ENCODE results near the gene PRKCZ. TPM values are rescaled to one million over a fixed set of nuclear protein-coding genes. Genes with fewer than 3 reads are reported as not detected.
A peak's percentile ranks its signal among the peaks of the same experiment; 100 is the strongest.

The PRKCZ gene
- total and polyA plus RNA-seq, 5 donors from 2014 or later = 11.0 to 42.7 (median 13.6) TPM

DNA sequence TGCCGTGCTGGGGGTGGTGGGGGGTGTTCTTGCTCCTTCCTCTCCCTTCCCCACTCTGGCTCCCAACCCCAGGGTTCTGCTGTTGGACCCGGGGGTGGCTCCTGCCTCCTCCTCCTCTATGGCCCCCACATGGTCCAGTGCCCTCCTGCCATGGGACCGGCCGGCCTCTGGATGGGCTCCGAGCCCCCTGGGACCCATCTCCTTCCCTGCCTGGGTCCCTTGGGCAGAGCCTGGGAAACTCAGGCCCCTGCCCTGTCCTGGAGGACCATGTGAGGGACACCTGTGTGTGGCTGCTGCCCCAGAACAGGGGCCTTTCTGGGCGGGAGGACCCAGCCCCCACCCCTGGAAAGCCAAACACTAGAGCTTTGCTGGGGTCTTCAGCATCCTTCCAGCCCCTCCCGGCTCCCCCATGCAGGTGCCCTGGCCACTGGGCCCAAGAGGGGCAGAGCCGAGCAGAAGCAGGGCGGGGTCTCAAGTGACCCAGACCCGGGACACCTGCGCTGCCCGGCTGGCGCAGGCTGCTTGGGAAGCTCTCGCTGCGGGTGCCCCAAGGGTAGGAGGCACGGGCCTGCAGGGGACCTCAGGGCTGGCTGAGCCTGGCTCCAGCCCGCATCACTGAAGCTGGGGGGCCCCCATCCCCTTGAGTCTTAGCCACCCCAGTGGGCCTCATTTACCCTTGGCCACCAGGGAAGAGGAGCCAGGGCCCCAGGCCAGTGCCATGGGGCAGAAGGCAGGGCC is 146.9 kb downstream of the PRKCZ start:
- Mint-ChIP-seq H3K27ac (no peak overlapping the region), H3K4me3 (no peak overlapping the region), H3K36me3 (no peaks in the 10 kb centered on the region), H3K4me1 (peaks cover 0 to 32% (median 9%) of the 10 kb centered on the region in 4 donors), H3K27me3 (no peaks in the 10 kb centered on the region), H3K9me3 (no peaks in the 10 kb centered on the region)
- no peak for ATAC-seq (ENCODE audit: low read depth in 2 of 2)
- Histone ChIP-seq H3K27me3 (ENCODE audit: control insufficient read depth, insufficient read depth, low read length) (no peaks in the 10 kb centered on the region), H3K4me1 (ENCODE audit: control insufficient read depth, insufficient read depth, low read length, poor library complexity, severe bottlenecking) (peaks cover 36% of the 10 kb centered on the region), H3K36me3 (ENCODE audit: control insufficient read depth, insufficient read depth, low read length) (no peaks in the 10 kb centered on the region), H3K9me3 (ENCODE audit: control insufficient read depth in 2 of 2, low read length in 2 of 2) (no peaks in the 10 kb centered on the region), H3K4me3 (ENCODE audit: low read depth, low read length) (no peak overlapping the region), H3K27ac (ENCODE audit: insufficient read depth, low read length, poor library complexity, severe bottlenecking) (no peak overlapping the region)
- DNase-seq = no peak

DNA sequence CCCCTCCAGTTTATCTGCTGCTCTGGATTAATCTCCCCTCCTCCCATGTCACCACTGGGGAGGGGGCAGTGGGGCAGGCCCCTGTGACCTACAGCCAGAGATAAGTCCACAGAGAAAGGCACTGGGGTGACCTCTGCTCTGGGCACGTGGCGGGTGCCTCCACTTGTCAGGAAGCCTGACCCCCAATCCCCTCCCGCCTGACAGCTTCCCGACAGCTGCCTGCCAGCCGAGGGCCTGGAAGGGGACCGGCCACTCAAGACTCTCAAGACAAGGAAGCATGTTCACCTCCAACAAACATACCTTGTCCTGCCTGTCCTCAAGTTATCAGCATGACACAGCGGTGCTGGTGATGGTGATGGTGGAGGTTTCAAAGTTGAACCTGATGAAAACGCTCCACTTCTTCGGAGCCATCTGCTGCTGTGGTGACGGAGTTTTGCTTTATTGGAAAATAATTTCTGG is 147.5 kb downstream of the PRKCZ start:
- Histone ChIP-seq H3K27ac (ENCODE audit: insufficient read depth, low read length, poor library complexity, severe bottlenecking) (no peak overlapping the region), H3K36me3 (ENCODE audit: control insufficient read depth, insufficient read depth, low read length) (no peaks in the 10 kb centered on the region), H3K4me1 (ENCODE audit: control insufficient read depth, insufficient read depth, low read length, poor library complexity, severe bottlenecking) (peaks cover 36% of the 10 kb centered on the region), H3K9me3 (ENCODE audit: control insufficient read depth in 2 of 2, low read length in 2 of 2) (no peaks in the 10 kb centered on the region), H3K4me3 (ENCODE audit: low read depth, low read length) (no peak overlapping the region), H3K27me3 (ENCODE audit: control insufficient read depth, insufficient read depth, low read length) (no peaks in the 10 kb centered on the region)
- no peaks in the 10 kb centered on the region for H3K27me3 Mint-ChIP-seq
- no peaks in the 10 kb centered on the region for H3K9me3 Mint-ChIP-seq
- ATAC-seq (ENCODE audit: low read depth in 2 of 2) = no peak
- H3K36me3 Mint-ChIP-seq = no peaks in the 10 kb centered on the region
- peaks cover 0 to 30% (median 9%) of the 10 kb centered on the region in 4 donors for H3K4me1 Mint-ChIP-seq
- no peak for DNase-seq
- peak overlapping the region; percentile 52 to 90 (median 62) for H3K27ac Mint-ChIP-seq
- peak overlapping the region in 1 of 4 donors; percentile 22 for H3K4me3 Mint-ChIP-seq

DNA sequence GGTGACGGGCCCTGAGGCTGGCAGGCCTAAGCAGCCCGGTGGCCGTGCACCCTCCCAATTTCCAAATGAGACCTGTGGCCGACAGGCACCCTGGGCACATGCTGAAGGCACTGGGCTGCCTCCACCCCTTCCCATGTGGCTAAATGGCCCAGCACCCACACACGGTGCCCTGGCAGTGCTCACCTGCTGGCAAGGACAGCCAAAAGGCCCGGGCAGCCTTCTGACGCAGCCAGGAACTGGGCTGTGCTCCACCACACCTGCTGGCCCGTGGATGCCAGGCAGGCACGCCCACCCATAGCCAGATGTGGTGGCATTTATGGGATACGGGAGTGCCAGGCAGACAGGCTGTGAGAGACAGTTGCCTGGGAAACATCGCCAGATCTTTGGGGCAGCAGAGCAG is 148.4 kb downstream of the PRKCZ start:
- Mint-ChIP-seq H3K9me3 (no peaks in the 10 kb centered on the region), H3K4me3 (peak overlapping the region; percentile 83 to 92 (median 88)), H3K36me3 (no peaks in the 10 kb centered on the region), H3K4me1 (peaks cover 0 to 28% (median 9%) of the 10 kb centered on the region in 4 donors), H3K27ac (peak overlapping the region; percentile 81 to 93 (median 90)), H3K27me3 (no peaks in the 10 kb centered on the region)
- ATAC-seq (ENCODE audit: low read depth in 2 of 2) = no peak
- Histone ChIP-seq H3K27ac (ENCODE audit: insufficient read depth, low read length, poor library complexity, severe bottlenecking) (peak overlapping the region; percentile 78), H3K36me3 (ENCODE audit: control insufficient read depth, insufficient read depth, low read length) (no peaks in the 10 kb centered on the region), H3K4me1 (ENCODE audit: control insufficient read depth, insufficient read depth, low read length, poor library complexity, severe bottlenecking) (peaks cover 34% of the 10 kb centered on the region), H3K4me3 (ENCODE audit: low read depth, low read length) (no peak overlapping the region), H3K9me3 (ENCODE audit: control insufficient read depth in 2 of 2, low read length in 2 of 2) (no peaks in the 10 kb centered on the region), H3K27me3 (ENCODE audit: control insufficient read depth, insufficient read depth, low read length) (no peaks in the 10 kb centered on the region)
- DNase-seq = no peak

DNA sequence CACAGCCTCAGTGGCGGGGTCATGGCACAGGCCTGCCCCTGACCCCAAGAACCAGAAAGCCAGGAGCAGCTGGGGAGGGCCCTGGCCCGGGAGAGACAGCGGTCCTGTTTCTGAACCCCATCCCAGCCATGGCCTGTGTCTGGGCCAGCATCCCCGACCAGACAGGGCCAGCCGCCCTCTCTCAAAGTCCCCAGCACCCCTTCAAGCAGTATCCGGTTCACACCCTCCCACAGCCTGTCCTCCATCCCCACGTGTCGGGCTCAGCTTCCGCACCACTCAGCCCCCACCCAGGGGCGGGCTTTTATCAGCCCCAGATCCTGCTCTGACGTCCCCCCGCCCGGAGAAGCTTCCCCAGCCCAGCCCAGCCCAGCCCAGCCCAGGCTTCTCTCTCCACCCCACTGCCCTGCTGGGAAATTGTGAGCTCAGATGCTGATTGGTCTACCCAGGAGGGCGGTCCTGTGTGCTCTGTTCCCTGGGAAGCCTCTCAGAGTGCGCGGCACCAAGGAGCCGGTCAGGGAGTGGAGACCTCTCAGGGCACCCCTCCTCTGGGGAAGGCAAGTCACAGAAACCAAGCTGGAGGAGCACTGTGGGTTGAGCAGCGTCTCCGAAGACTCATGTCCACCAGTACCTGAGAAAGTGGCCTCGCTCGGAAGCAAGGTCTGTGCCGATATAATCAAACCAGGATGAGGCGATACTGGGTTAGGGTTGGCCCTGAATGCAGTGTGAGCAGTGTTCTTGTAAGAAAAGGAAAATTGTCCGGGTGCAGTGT is 149.0 kb downstream of the PRKCZ start:
- H3K9me3 Mint-ChIP-seq = no peaks in the 10 kb centered on the region
- H3K4me1 ChIP-seq (ENCODE audit: control insufficient read depth, insufficient read depth, low read length, poor library complexity, severe bottlenecking) = peaks cover 29% of the 10 kb centered on the region

DNA sequence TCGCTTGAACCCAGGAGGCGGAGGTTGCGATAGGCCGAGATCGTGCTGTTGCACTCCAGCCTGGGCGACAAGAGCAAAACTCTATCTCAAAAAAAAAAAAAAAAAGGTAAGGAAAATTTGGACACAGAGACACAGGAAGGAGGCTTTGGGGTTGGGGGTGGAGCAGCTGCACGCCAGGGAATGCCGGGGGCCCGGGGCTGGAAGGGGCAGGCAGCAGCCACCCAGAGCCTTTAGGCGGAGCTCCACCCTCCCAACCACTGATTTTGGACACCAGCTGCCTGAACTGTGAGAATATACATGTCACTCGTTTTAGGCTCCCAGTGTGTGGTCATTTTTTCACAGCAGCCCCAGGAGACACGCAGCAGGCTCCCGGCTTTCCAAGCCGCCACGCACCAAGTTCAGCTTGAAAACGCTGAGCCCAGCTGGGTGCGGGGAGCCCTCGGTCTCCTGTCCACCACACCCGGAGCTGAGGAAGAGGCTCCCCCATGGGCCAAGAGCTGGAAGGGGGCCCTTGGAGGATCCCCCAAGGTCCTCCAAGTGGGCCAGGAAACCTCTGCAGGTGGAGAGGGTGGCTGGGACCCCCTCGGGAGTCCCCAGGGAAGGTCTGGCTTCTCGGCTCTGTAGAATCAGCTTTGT is 150.2 kb downstream of the PRKCZ start:
- H3K36me3 ChIP-seq (ENCODE audit: control insufficient read depth, insufficient read depth, low read length) = no peaks in the 10 kb centered on the region
- no peak overlapping the region for H3K4me3 ChIP-seq (ENCODE audit: low read depth, low read length)
- H3K4me1 Mint-ChIP-seq = peaks cover 0 to 25% (median 9%) of the 10 kb centered on the region in 4 donors
- H3K4me1 ChIP-seq (ENCODE audit: control insufficient read depth, insufficient read depth, low read length, poor library complexity, severe bottlenecking) = peaks cover 29% of the 10 kb centered on the region
- no peaks in the 10 kb centered on the region for H3K9me3 Mint-ChIP-seq
- no peaks in the 10 kb centered on the region for H3K27me3 Mint-ChIP-seq
- ATAC-seq (ENCODE audit: low read depth in 2 of 2) = no peak
- no peaks in the 10 kb centered on the region for H3K9me3 ChIP-seq (ENCODE audit: control insufficient read depth in 2 of 2, low read length in 2 of 2)
- H3K27ac ChIP-seq (ENCODE audit: insufficient read depth, low read length, poor library complexity, severe bottlenecking) = no peak overlapping the region
- H3K27me3 ChIP-seq (ENCODE audit: control insufficient read depth, insufficient read depth, low read length) = no peaks in the 10 kb centered on the region
- no peak for DNase-seq
- H3K27ac Mint-ChIP-seq = peak overlapping the region in 1 of 3 donors; percentile 81
- H3K36me3 Mint-ChIP-seq = no peaks in the 10 kb centered on the region
- peak overlapping the region in 1 of 4 donors; percentile 92 for H3K4me3 Mint-ChIP-seq

More for the DNA sequence above, 149.0 kb downstream of the PRKCZ start:
- Mint-ChIP-seq H3K27ac (peak overlapping the region; percentile 81 to 93 (median 90)), H3K36me3 (no peaks in the 10 kb centered on the region), H3K27me3 (no peaks in the 10 kb centered on the region), H3K4me3 (peak overlapping the region; percentile 83 to 92 (median 88)), H3K4me1 (peaks cover 0 to 25% (median 9%) of the 10 kb centered on the region in 4 donors)
- ATAC-seq (ENCODE audit: low read depth in 2 of 2) (peak; percentile 66 to 67), DNase-seq (peak; percentile 69 to 97 (median 78))
- Histone ChIP-seq H3K9me3 (ENCODE audit: control insufficient read depth in 2 of 2, low read length in 2 of 2) (no peaks in the 10 kb centered on the region), H3K27ac (ENCODE audit: insufficient read depth, low read length, poor library complexity, severe bottlenecking) (peak overlapping the region; percentile 78), H3K27me3 (ENCODE audit: control insufficient read depth, insufficient read depth, low read length) (no peaks in the 10 kb centered on the region), H3K4me3 (ENCODE audit: low read depth, low read length) (peak overlapping the region; percentile 75), H3K36me3 (ENCODE audit: control insufficient read depth, insufficient read depth, low read length) (no peaks in the 10 kb centered on the region)

DNA sequence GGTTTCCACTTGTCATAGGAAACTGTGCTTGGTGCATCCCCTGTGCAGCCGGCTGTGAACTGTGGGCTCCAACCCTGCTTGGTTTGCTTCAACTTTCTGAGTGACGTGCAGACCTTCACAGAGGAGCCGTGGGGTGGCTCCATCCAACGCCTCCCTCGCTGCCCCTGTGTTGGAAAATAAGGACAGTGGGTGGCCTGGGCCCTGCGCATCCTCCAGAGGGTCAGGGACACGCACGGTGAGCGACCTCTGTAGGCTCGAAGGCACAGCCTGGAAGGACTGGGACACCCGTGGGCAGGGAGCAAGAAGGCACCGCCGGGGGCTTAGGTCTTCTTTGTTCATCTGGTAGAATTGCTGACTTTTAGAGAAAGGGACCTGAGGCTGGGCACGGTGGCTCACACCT is 150.9 kb downstream of the PRKCZ start:
- DNase-seq = no peak
- Mint-ChIP-seq H3K4me3 (no peak overlapping the region), H3K9me3 (no peaks in the 10 kb centered on the region), H3K27me3 (no peaks in the 10 kb centered on the region), H3K4me1 (peaks cover 0 to 29% (median 9%) of the 10 kb centered on the region in 4 donors), H3K27ac (no peak overlapping the region), H3K36me3 (no peaks in the 10 kb centered on the region)
- no peak for ATAC-seq (ENCODE audit: low read depth in 2 of 2)
- Histone ChIP-seq H3K9me3 (ENCODE audit: control insufficient read depth in 2 of 2, low read length in 2 of 2) (no peaks in the 10 kb centered on the region), H3K4me3 (ENCODE audit: low read depth, low read length) (no peak overlapping the region), H3K27me3 (ENCODE audit: control insufficient read depth, insufficient read depth, low read length) (no peaks in the 10 kb centered on the region), H3K4me1 (ENCODE audit: control insufficient read depth, insufficient read depth, low read length, poor library complexity, severe bottlenecking) (peaks cover 31% of the 10 kb centered on the region), H3K27ac (ENCODE audit: insufficient read depth, low read length, poor library complexity, severe bottlenecking) (no peak overlapping the region), H3K36me3 (ENCODE audit: control insufficient read depth, insufficient read depth, low read length) (no peaks in the 10 kb centered on the region)

DNA sequence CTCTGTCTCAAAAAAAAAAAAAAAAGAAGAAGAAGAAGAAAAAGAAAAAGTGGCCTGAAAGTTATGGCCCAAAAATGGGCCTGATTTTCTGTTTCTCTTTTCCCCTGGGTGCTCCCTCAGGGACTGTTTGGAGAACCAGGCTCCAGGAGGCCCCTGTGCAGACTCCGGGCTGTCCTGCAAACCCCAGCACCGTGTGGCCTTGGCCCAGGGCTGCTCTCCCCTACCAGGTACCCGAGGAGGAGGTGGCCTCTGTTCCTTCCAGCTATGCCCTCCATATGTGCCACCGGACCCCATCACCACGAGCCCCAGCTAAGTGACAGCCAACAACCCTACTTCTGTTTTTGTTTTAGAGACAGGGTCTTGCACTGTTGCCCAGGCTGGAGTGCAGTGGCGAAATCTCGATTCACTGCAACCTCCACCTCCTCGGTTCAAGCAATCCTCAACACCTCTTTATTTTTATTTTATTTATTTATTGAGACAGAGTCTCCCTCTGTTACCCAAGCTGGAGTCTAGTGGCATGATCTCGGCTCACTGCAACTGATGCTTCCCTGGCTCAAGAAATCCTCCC is 151.9 kb downstream of the PRKCZ start:
- Mint-ChIP-seq H3K27ac (peak overlapping the region in 2 of 3 donors; percentile 32 to 42), H3K4me3 (peak overlapping the region in 3 of 4 donors; percentile 32 to 63 (median 39))
- H3K4me1 ChIP-seq (ENCODE audit: control insufficient read depth, insufficient read depth, low read length, poor library complexity, severe bottlenecking) = peaks cover 34% of the 10 kb centered on the region

More for the DNA sequence above, 151.9 kb downstream of the PRKCZ start:
- ATAC-seq (ENCODE audit: low read depth in 2 of 2) (no peak), DNase-seq (no peak)
- H3K27ac ChIP-seq (ENCODE audit: insufficient read depth, low read length, poor library complexity, severe bottlenecking) = no peak overlapping the region
- H3K9me3 Mint-ChIP-seq = no peaks in the 10 kb centered on the region
- peaks cover 0 to 32% (median 9%) of the 10 kb centered on the region in 4 donors for H3K4me1 Mint-ChIP-seq
- H3K4me3 ChIP-seq (ENCODE audit: low read depth, low read length) = no peak overlapping the region
- H3K36me3 ChIP-seq (ENCODE audit: control insufficient read depth, insufficient read depth, low read length) = no peaks in the 10 kb centered on the region
- no peaks in the 10 kb centered on the region for H3K27me3 Mint-ChIP-seq
- H3K36me3 Mint-ChIP-seq = no peaks in the 10 kb centered on the region
- H3K27me3 ChIP-seq (ENCODE audit: control insufficient read depth, insufficient read depth, low read length) = no peaks in the 10 kb centered on the region
- H3K9me3 ChIP-seq (ENCODE audit: control insufficient read depth in 2 of 2, low read length in 2 of 2) = no peaks in the 10 kb centered on the region

Data from CD4-positive, CD25-positive, alpha-beta regulatory T cell (primary cell).